HFF-Myc (cell line): ENCODE data around the gene CCNC.

Experiments
- DNase-seq: peaks from one replicate; pipeline ENCODE4 v3.0.0-alpha.2; 2011; ENCODE audit warnings: low read depth; ENCODE audit errors: extremely low read depth
- H3K4me3 ChIP-seq: replicated peaks from 2 replicates; pipeline ENCODE4 v1.5.1; 2011; ENCODE audit warnings: low read depth, mild to moderate bottlenecking, control low read depth, low read length
- CTCF ChIP-seq: IDR thresholded peaks from 2 replicates; pipeline ENCODE4 v1.5.1; 2012; ENCODE audit warnings: mild to moderate bottlenecking, low read depth, low read length, control low read depth; ENCODE audit errors: missing control alignments

Gene CCNC

DNA sequence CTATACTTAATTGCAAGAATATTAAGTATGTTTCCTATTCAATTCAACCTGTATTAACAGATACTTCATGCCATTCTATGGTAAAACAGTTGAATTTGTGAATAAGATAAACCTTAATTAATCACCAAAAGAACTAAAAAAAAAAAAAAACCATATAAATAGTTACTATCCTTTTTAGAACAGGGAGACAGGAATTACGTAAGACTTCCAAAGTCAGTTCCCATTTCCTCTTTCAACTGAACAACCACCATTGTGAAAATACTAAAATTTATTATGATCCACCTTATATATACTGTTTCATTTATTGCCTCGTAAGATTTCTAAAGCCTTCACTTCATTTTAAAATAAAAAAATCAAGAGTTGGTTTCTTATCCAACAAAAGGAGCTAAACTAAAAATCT, 9.4 kb downstream of the CCNC start:
- no peak overlapping the region for H3K4me3 ChIP-seq
- no peak for DNase-seq
- no peak for TF ChIP-seq CTCF

GRCh38 chr6:99553888-99554287, 14.6 kb downstream of the CCNC start:
- no peak for DNase-seq
- no peak overlapping the region for H3K4me3 ChIP-seq
- no peak for TF ChIP-seq CTCF

- no peak for DNase-seq
- H3K4me3 ChIP-seq: no peak overlapping the region
- no peak for TF ChIP-seq CTCF
These were observed 18.3 kb downstream of the CCNC start for GRCh38 chr6:99550046-99550748.

DNA sequence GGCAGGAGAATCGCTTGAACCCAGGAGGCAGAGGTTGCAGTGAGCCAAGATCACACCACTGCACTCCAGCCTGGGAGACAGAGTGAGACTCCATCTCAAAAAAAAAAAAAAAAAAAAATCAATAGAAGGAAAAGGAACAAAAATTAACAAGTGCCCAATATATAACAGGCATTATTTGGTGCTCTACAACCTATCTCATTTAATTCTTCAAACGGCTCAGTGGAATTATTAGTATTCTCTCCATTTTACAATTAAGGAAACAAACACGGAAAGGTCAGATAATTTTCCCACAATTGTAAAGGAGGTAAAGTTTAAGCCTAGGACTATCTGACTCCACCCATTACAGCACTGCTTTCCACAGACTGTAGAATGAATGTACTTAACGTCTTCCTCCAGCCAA, 19.8 kb downstream of the CCNC start:
- H3K4me3 ChIP-seq: no peak overlapping the region
- no peak for DNase-seq
- TF ChIP-seq CTCF: no peak

GRCh38 chr6:99547526-99547925, 20.9 kb downstream of the CCNC start:
- no peak for DNase-seq
- no peak overlapping the region for H3K4me3 ChIP-seq
- TF ChIP-seq CTCF: no peak

DNA sequence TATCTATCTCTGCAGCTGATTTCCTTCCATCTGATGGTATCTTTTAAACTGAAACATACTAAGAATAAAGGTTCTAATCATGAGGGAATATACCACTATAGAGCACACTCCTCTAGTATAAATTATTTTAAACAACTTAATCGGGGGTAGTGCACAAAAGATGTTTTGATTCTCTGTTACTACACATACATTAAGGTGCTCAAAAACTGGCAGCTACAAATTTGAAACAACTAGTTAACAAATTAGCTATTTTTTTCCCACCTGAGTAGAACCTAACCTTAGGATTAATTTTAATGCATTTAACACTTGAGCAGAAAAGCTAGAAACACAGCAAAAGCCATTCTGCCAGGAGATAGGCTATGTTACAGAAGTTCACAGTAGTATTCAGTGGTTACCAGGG, 23.0 kb downstream of the CCNC start:
- H3K4me3 ChIP-seq: no peak overlapping the region
- no peak for TF ChIP-seq CTCF
- no peak for DNase-seq

- no peak overlapping the region for H3K4me3 ChIP-seq
- DNase-seq: no peak
- TF ChIP-seq CTCF: no peak
These were observed 24.5 kb downstream of the CCNC start for GRCh38 chr6:99543968-99544367.
